Thoracic aorta (tissue), 2 donors: Measurements from ENCODE around the gene NUMB. TPM values are rescaled to one million over a fixed set of nuclear protein-coding genes. Genes with fewer than 3 reads are reported as not detected.

Source experiments
- ATAC-seq: fragments of 150-250 bp; one replicate; pipeline ENCODE4 v1.8.0; 2017; ENCODE audit warnings: low read depth; ENCODE audit not compliant: insufficient number of reproducible peaks, low FRiP score
- DNase-seq: peaks from one replicate; pipeline ENCODE4 v3.0.0-alpha.2; 2020; ENCODE audit warnings: low spot score
- H3K27ac ChIP-seq, 2 donors: fragments of 200-600 bp; sonication (generic); 1 replicate in 1 of 2; 2 replicates in 1 of 2; pipeline ENCODE4 v1.5.1; 2016; ENCODE audit warnings: mild to moderate bottlenecking in 2 of 2, moderate library complexity in 2 of 2
- H3K27me3 ChIP-seq: fragments of 200-600 bp; sonication (generic); replicated peaks from 2 replicates; pipeline ENCODE4 v1.6.0; 2016; ENCODE audit warnings: mild to moderate bottlenecking; ENCODE audit not compliant: insufficient read depth
- H3K36me3 ChIP-seq: fragments of 200-600 bp; sonication (generic); one replicate; pipeline ENCODE4 v1.5.1; 2016
- H3K4me1 ChIP-seq, 2 donors: fragments of 200-600 bp; sonication (generic); 1 replicate in 1 of 2; 2 replicates in 1 of 2; pipeline versions ENCODE4 v1.5.1 to v1.6.0; 2016; ENCODE audit warnings: low read depth in 2 of 2, mild to moderate bottlenecking in 1 of 2; ENCODE audit not compliant: control insufficient read depth in 1 of 2
- H3K4me3 ChIP-seq: fragments of 200-600 bp; sonication (generic); 2 replicates; pipeline ENCODE4 v1.5.1; 2016; ENCODE audit warnings: mild to moderate bottlenecking
- H3K9me3 ChIP-seq: fragments of 200-600 bp; sonication (generic); 2 replicates; pipeline ENCODE4 v1.5.1; 2016
- total RNA-seq, 2 donors: library from RNA; depleted of rRNA; stranded (reverse); fragments of >200 nt; gene quantifications; one replicate each; pipeline versions ENCODE4 v1.1.0 to v1.2.3, GENCODE V29; 2016
- TF ChIP-seq, protein P1 (sequence below): fragments of 200-600 bp; sonication (generic); IDR thresholded peaks from one replicate; pipeline ENCODE4 v1.5.1; 2019; ENCODE audit warnings: antibody characterized with exemption

The NUMB gene
- total RNA-seq, 2 donors from 2014 or later: 37.0 to 65.7 TPM

DNA sequence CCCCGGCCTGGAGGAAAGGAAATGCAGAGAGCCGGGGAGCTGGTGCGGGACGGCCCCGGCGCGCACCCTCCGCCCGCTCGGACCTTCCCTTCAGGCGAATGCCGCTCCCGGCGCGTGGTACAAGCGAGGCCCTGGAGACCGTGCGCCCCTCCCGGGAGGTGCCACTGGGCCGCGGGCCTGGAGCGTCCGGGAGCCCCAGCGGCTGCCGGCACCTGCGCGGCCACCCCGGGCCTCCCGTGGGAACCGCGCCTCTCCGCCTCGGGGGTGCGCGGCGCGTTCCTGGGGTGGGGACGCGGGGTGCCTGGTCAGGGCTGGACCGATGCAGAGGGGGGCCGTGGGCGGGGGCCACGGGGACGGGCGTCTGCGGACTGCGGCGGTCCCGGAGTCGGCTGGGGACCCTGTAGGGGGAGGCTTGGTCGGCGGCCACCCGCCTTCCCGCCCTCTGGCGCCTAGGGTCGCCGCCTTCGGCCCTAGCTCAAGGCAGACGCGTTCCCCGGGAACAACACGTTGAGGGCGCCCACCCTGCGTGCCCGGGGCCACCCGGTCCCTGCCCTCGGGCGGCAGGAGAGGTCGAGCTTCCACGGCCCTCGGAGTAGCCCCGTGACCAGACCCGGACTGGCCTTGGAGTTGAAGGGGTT, 220.4 kb downstream of the NUMB start:
- Histone ChIP-seq H3K27ac (no peak overlapping the region), H3K9me3 (no peaks in the 10 kb centered on the region), H3K4me1 (peaks cover 26 to 32% of the 10 kb centered on the region in 2 donors), H3K4me3 (peak overlapping the region; percentile 74), H3K36me3 (no peaks in the 10 kb centered on the region), H3K27me3 (no peaks in the 10 kb centered on the region)
- TF ChIP-seq, protein P1, sequence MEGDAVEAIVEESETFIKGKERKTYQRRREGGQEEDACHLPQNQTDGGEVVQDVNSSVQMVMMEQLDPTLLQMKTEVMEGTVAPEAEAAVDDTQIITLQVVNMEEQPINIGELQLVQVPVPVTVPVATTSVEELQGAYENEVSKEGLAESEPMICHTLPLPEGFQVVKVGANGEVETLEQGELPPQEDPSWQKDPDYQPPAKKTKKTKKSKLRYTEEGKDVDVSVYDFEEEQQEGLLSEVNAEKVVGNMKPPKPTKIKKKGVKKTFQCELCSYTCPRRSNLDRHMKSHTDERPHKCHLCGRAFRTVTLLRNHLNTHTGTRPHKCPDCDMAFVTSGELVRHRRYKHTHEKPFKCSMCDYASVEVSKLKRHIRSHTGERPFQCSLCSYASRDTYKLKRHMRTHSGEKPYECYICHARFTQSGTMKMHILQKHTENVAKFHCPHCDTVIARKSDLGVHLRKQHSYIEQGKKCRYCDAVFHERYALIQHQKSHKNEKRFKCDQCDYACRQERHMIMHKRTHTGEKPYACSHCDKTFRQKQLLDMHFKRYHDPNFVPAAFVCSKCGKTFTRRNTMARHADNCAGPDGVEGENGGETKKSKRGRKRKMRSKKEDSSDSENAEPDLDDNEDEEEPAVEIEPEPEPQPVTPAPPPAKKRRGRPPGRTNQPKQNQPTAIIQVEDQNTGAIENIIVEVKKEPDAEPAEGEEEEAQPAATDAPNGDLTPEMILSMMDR: no peak
- ATAC-seq (no peak), DNase-seq (no peak)

DNA sequence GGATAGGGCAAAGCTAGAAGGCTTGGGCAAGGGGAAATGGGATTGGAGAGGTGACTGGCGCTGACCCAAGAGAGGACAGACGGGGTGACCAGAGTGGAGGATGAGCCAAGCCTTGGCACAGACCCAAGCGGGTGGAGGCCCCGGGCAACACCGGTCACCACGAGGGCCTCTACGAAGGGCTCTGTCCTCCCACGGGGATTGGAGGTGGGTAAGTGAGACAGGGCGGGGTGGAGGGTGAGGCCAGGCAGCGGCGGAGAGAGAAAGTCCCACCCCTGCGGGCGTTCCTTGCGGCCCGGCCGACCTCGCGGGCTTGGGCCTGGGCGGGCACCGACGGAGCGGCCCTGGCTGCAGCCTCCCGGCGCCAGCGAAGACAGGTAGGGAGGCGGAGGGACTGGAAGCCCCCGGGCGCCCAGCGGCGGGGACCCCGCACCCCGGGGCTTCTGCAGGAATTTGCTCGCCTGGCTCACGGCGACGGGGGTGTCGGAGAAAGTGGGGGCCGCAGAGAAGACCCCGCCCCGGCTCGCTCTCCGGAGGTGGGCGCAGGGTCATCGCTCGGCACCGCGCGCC, 221.0 kb downstream of the NUMB start, which contains the start of gene PAPLN:
PAPLN (plus strand) TSS at position 288 of the 567 bp plus-strand sequence. CDS start 2,273 bp downstream, outside the sequence.
- H3K27ac ChIP-seq: no peak within 1 kb of the TSS
- DNase-seq (no peak), ATAC-seq (no peak)
- H3K4me3 ChIP-seq: peak within 1 kb of the TSS; percentile 74
- H3K27me3 ChIP-seq: no peaks in the 10 kb centered on the region
- H3K4me1 ChIP-seq: peaks cover 26 to 32% of the 10 kb centered on the region in 2 donors
- no peaks in the 10 kb centered on the region for H3K36me3 ChIP-seq
- H3K9me3 ChIP-seq: no peaks in the 10 kb centered on the region
- TF ChIP-seq, protein P1: no peak

DNA sequence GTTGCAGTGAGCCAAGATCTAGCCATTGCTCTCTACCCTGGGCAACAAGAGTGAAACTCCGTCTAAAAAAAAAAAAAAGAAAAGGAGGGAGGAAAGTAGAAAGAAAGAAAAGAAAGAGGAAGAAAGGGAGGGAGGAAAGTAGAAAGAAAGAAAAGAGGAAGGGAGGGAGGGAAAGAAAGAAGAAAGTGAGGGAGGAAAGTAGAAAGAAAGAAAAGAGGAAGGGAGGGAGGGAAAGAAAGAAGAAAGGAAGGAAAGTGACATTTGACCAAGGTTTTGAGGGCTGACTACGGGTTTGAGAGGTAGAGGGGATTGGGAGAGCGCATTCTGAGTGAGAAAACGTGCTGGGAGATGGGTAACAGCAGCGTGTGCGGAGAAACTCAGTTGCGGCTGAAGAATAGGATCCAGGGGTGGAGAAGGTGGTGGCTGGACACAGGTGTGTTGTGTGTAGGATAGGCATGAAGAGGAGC, 221.6 kb downstream of the NUMB start:
- DNase-seq (no peak), ATAC-seq (no peak)
- Histone ChIP-seq H3K36me3 (no peaks in the 10 kb centered on the region), H3K27me3 (no peaks in the 10 kb centered on the region), H3K4me1 (peaks cover 26 to 32% of the 10 kb centered on the region in 2 donors), H3K27ac (no peak overlapping the region), H3K4me3 (peak overlapping the region; percentile 74), H3K9me3 (no peaks in the 10 kb centered on the region)
- TF ChIP-seq, protein P1: no peak

DNA sequence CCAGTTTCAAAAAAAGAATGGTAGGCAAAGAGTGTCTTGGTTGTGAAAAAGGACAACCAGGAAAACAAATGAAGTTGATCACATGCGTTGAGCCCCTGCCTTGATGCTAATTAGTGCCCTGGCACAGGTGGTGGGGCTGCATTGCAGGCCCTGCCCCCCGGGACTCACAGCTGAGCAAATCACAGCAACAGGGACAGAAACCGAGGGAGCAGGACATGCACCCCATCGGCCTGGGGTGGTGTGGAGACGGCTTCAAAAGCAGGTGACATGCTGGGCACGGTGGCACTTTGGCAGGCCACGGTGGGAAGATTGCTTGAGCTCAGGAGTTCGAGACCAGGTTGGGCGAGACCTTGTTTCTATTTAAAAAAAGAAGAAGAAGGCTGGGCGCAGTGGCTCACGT, 222.2 kb downstream of the NUMB start:
- DNase-seq: no peak
- H3K36me3 ChIP-seq: no peaks in the 10 kb centered on the region
- H3K27ac ChIP-seq: no peak overlapping the region
- no peak for ATAC-seq
- H3K9me3 ChIP-seq: no peaks in the 10 kb centered on the region
- H3K4me1 ChIP-seq: peaks cover 26 to 32% of the 10 kb centered on the region in 2 donors
- no peak overlapping the region for H3K4me3 ChIP-seq
- TF ChIP-seq, protein P1: no peak
- H3K27me3 ChIP-seq: no peaks in the 10 kb centered on the region

DNA sequence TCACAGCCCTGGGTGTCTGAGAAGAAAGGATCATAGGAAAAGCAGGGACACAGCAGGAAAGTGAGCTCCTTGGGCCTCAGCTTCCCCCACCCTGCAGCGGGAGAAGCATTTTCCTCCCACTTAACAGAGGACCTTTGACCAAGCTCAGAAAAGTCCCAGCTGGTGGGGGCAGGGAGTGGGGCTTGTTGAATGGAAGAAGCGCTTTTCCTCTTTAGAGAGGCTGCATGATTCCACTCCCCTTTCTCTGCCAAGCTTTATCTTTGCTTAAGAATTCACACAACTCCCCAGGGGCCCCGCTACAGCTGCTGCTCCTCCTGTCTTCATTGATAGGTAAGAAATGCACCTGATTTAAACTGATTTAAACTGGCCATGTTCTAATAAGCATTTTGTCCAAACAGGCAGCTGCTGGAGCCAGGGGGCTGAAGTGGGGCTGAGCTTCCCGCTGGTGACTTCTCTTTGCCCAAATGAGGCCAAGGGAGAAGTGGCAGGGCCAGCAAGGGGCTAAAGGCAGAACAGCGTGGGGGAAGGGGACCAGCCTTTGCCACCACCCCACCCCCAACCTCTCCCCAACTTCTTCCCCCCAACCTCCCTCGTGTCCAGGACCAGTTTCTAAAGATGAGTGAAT, 222.7 kb downstream of the NUMB start:
- Histone ChIP-seq H3K9me3 (no peaks in the 10 kb centered on the region), H3K4me1 (peaks cover 26 to 32% of the 10 kb centered on the region in 2 donors), H3K4me3 (no peak overlapping the region), H3K27ac (no peak overlapping the region), H3K27me3 (no peaks in the 10 kb centered on the region), H3K36me3 (no peaks in the 10 kb centered on the region)
- ATAC-seq (no peak), DNase-seq (no peak)
- TF ChIP-seq, protein P1: no peak
